ENCODE results near the gene SMARCE1.

GRCh38 chr17:40646791-40647623 lies 611 bp downstream of the SMARCE1 start:
- TF ChIP-seq, protein P1, sequence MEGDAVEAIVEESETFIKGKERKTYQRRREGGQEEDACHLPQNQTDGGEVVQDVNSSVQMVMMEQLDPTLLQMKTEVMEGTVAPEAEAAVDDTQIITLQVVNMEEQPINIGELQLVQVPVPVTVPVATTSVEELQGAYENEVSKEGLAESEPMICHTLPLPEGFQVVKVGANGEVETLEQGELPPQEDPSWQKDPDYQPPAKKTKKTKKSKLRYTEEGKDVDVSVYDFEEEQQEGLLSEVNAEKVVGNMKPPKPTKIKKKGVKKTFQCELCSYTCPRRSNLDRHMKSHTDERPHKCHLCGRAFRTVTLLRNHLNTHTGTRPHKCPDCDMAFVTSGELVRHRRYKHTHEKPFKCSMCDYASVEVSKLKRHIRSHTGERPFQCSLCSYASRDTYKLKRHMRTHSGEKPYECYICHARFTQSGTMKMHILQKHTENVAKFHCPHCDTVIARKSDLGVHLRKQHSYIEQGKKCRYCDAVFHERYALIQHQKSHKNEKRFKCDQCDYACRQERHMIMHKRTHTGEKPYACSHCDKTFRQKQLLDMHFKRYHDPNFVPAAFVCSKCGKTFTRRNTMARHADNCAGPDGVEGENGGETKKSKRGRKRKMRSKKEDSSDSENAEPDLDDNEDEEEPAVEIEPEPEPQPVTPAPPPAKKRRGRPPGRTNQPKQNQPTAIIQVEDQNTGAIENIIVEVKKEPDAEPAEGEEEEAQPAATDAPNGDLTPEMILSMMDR (conservative IDR thresholded peaks at IDR 0.05; ENCODE audit: low read length): no peak
- TF ChIP-seq EZH2phosphoT487 (IDR thresholded peaks at IDR 0.05; ENCODE audit: borderline replicate concordance, low read depth, low read length): no peak
